GM10847 (cell line): ENCODE results near the gene GSK3B.

Source experiments
- POLR2A ChIP-seq: IDR thresholded peaks from 2 replicates; pipeline ENCODE4 v1.6.1; 2011; ENCODE audit not compliant: insufficient read length; ENCODE audit errors: extremely low read depth

GSK3B gene

DNA sequence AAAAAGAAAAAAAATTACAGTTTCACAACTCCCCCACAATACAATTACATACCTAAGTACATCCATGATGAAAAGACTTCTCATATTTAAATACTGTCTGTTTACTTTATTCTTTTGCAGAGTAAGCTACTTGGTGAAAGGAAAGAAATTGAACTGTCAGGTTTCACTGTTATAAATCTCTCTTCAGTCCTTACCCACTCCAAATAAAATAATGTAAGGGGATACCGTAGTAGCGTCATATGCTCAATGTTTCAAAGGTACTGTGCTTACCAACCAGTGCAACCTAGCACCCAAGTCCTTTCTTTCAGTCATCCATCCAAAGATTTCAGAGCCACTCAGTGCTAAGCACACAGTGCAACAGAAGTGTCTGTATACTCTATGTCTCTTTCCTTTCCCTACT lies 13.4 kb downstream of the GSK3B start:
- no peak for TF ChIP-seq POLR2A

GRCh38 chr3:120077731-120078130 lies 16.5 kb downstream of the GSK3B start:
- TF ChIP-seq POLR2A: no peak

DNA sequence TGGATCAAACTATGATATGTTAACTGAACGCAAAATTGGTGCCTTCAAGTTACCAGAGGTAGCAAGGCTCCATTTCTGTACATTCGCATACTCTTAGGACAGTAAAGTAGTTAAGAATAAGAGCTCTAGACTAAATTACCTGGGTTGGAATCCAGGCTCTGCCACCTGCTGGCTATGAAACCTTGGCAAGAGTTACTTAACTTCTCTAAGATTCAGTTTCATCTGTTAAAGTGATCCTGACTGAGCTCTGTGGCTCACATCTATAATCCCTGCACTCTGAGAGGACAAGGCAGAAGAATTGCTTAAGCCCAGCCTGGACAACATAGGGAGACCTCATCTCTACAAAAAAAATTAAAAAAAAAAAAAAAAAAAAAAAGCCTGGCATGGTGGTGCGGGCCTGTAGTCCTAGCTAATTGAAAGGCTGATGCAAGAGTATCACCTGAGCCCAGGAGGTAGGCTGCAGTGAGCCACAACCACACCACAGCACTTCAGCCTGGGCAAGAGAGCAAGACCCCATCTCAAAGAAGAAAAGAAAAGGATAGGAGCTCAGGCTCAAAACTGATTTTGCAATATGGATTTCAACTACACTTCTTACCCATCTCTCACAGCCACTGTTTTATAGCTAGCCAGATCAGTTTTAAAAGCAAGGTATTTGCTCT lies 21.3 kb downstream of the GSK3B start:
- no peak for TF ChIP-seq POLR2A

GRCh38 chr3:120071259-120071658 lies 23.0 kb downstream of the GSK3B start:
- no peak for TF ChIP-seq POLR2A

- TF ChIP-seq POLR2A: no peak
Observed at GRCh38 chr3:120070263-120070981, 23.8 kb downstream of the GSK3B start.

- TF ChIP-seq POLR2A: no peak
Observed at GRCh38 chr3:120067083-120067482, 27.2 kb downstream of the GSK3B start.

DNA sequence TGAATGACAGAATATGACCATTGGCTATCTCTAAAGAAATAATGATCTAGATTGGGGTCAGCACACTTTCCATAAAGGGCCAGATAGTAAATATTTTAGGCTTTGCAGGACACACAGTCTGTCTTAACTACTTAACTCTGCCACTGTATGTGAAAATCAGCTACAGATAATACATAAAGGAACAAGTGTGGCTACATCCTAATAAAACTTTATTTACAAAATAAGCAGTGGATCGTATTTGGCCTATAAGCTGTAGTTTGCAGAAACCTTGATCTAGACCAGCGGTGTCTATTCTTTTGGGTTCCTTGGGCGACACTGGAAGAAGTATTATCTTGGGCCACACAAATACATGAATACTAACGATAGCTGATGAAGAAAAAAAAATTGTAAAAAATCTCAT lies 27.6 kb downstream of the GSK3B start:
- TF ChIP-seq POLR2A: no peak

GRCh38 chr3:120064641-120065040 lies 29.6 kb downstream of the GSK3B start:
- no peak for TF ChIP-seq POLR2A

- TF ChIP-seq POLR2A: no peak
Observed at GRCh38 chr3:120062474-120062873, 31.8 kb downstream of the GSK3B start.

- TF ChIP-seq POLR2A: no peak
Observed at GRCh38 chr3:120059081-120059864, 35.0 kb downstream of the GSK3B start.

DNA sequence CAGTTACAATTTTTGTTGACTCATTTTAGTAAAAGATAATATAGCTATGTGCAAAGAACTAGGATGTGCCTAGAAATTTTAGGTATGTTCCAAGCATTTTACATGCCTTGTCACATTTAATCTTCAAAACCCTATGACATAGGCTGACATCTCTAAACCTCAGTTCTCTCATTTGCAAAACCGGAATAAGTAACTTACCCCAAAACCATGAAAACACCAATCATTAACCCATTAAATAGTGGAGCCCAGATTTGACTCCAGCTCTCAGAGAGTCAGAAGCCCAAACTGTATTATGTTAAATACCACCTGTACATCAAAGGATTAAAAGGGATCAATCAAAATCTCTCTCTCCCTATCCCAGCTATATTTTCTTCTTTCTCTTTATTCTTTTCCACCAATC lies 36.6 kb downstream of the GSK3B start:
- no peak for TF ChIP-seq POLR2A

DNA sequence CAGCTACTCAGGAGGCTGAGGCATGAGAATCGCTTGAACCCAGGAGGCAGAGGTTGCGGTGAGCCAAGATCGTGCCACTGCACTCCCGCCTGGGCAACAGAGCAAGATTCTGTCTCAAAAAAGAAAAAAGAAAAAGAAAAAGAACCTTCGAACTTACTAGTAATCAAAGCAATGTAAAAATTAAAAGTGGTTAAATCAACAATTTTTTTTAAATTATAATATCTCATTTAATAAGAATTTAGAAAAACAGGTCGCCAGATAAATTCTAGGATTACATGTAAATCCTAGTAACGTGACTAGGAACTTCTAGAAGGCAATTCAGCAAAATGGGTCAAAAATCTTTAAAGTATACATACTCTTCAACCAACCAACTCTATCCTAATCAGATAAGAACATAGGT lies 37.2 kb downstream of the GSK3B start:
- no peak for TF ChIP-seq POLR2A

GRCh38 chr3:120052677-120053076 lies 41.6 kb downstream of the GSK3B start:
- TF ChIP-seq POLR2A: no peak

GRCh38 chr3:120052225-120052624 lies 42.0 kb downstream of the GSK3B start:
- no peak for TF ChIP-seq POLR2A

- TF ChIP-seq POLR2A: no peak
Observed at GRCh38 chr3:120049881-120050539, 44.2 kb downstream of the GSK3B start.
